Putamen (tissue), 1 donor: ENCODE measurements around the gene SPATS2.
A peak's percentile ranks its signal among the peaks of the same experiment; 100 is the strongest.
"Not testable (repeated sequence)": the region's sequence is repeated elsewhere in the genome, so short reads cannot be mapped to it uniquely, and the experiment has no call there.

Source experiments
- DNase-seq: peaks from one replicate; pipeline ENCODE4 v3.0.0-alpha.2; 2016; ENCODE audit warnings: low spot score

SPATS2 gene

GRCh38 chr12:49518914-49519573, 151.8 kb downstream of the SPATS2 start:
- no peak for DNase-seq

GRCh38 chr12:49519574-49519936, 152.3 kb downstream of the SPATS2 start:
- no peak for DNase-seq

GRCh38 chr12:49521389-49521788, 154.1 kb downstream of the SPATS2 start:
- DNase-seq: peak; percentile 61

DNA sequence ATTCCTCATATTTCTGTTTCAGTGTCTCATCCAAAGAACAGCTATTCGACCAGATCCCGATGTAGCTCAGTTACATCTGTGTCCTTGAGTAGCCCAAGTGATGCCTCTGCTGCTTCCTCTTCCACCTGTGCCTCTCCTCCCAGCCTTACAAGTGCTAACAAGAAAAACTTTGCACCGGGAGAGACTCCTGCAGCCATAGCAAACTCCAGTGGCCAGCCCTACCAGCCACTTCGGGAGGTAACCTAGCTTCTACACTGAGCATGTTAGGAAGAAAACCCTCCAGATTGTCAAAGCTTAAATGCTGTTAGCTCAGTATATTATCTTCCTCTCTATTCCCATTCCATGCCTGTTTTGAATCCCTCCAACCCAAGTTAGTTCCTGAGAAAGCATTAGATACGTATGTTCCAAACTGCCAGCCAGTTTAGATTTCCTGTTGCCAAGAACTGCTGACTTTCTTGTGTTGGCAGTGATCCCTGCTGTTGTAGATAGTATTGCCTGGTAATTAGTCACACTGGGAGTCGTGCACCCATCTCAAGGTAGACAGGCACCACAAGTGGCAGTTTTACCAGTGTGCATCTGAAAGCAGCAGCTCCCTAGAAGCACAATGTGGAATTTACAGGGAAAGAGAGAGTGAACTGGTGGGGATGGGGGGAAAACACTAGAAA, 157.5 kb downstream of the SPATS2 start:
- no peak for DNase-seq

GRCh38 chr12:49525942-49526341, 158.7 kb downstream of the SPATS2 start:
- no peak for DNase-seq

- no peak for DNase-seq
Observed at GRCh38 chr12:49527361-49528130, 160.3 kb downstream of the SPATS2 start.

DNA sequence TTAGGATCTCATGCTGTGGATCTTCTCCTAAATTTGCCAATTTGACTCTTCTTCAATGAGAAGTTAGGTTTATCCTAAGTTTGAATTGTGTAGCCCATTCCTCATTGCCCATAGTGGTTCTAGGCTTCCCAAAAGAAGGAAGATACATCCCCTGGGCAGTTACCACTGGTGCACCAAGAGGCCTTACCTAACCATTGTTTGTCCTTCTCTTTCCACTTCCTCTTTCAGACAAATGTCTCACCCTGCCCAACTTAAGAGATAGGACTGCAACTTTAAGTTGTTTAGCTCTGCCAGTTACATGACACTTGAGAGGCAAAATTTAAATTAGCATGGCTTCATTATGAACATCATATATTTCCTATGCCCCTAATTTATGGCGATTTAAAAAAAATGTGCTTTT, 162.2 kb downstream of the SPATS2 start:
- DNase-seq: no peak

- no peak for DNase-seq
Observed at GRCh38 chr12:49531745-49532144, 164.5 kb downstream of the SPATS2 start.

GRCh38 chr12:49533331-49533730, 166.1 kb downstream of the SPATS2 start:
- DNase-seq: no peak

GRCh38 chr12:49534122-49534521, 166.9 kb downstream of the SPATS2 start:
- not testable (repeated sequence) for DNase-seq

- DNase-seq: no peak
Observed at GRCh38 chr12:49534731-49535278, 167.5 kb downstream of the SPATS2 start.

DNA sequence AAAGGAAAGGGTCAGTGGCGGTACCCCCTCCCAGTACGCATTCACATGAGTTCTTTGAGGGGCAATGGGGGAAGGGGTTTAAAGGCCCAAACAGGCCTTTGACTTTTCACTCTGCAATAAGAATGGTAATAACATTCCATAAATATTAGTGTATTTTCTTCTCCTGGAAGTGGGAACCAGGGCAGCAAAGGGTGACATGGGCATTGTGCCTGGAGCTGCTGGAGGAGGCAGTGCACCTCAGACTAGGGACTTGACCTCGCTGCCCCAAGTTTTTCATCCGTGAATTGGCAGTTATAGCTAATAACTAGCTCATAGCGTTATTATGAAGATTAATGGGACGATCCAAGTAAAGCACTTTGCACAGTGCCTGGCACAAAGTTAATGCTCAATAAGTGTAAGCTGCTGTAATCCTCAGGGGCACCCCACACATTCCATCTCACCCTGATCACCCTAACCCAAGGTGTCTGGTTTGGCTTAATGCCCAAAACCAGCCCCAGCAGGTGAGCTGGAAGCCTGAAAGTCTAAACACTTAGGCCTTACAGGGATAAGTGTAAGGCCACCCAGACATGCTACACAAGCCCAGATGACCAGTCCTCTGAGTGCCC, 168.8 kb downstream of the SPATS2 start:
- no peak for DNase-seq

DNA sequence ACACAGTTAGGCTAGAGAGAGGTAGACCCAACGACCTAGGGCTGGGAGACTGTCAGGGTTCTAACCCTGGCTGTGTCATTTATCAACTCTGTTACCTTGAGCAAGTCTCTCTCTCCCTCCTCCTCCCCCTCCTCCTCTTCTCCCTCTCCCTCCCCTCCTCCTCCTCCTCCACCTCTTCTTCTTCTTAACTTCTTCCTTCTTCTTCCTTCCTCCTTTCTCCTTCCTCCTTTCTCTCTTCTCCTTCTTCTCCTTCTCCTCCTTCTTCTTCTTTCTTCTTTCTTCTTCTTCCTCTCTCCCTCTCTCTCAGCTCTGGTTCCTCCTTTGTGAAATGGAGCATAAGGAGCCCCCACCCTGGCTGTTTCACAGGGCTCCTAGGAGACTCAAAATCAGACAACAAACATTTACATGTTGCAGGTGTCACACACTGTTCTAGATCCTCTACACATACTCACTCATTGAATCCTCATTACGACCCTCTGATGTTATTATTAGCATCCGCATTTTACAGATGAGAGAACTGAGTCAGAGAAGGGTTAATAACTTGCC, 169.3 kb downstream of the SPATS2 start:
- no peak for DNase-seq

GRCh38 chr12:49537231-49537751, 170.0 kb downstream of the SPATS2 start:
- DNase-seq: no peak

DNA sequence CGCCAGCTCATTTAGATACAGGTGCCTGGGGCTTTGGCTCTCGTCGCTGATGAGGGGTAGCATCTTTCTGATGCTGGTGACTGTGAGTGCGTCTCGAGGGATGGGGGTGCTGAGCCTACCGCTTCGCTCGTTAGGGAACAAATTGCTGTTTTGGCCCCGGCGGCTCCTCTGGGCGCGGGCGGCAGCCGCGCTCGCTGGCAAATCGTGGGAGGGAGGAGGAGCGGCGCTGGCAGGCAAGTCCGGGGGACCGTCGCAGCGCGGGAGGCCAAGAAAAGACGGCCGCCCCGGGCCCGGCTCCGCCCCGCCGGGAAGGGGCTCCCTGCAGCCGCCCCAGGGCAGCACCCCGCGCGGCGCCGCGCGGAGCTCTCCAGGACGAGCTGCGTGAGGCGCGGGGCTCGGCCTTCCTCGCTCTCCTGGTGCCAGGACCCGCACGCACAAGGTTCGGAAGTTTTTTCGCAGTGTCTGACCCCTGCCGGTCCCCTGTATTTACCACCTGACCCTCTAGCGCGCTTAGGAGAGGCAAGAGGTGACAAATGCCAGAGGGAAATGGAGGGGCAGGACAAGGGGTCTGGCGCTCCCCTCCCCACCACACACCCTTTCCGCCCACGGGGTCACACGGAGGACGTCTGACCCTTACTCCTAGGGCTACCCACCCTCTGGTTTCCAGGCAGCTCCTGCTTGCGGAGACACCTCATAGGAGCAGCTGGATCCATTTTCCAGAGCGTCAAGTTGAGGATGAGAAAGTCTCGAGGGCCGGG, 170.7 kb downstream of the SPATS2 start:
- DNase-seq: peak; percentile 47

- peak; percentile 77 for DNase-seq
Observed at GRCh38 chr12:49538510-49539403, 171.5 kb downstream of the SPATS2 start, which contains the start of gene KCNH3. Gene KCNH3 (plus strand): TSS chr12:49539030. CDS start chr12:49539417, 387 bp downstream.

DNA sequence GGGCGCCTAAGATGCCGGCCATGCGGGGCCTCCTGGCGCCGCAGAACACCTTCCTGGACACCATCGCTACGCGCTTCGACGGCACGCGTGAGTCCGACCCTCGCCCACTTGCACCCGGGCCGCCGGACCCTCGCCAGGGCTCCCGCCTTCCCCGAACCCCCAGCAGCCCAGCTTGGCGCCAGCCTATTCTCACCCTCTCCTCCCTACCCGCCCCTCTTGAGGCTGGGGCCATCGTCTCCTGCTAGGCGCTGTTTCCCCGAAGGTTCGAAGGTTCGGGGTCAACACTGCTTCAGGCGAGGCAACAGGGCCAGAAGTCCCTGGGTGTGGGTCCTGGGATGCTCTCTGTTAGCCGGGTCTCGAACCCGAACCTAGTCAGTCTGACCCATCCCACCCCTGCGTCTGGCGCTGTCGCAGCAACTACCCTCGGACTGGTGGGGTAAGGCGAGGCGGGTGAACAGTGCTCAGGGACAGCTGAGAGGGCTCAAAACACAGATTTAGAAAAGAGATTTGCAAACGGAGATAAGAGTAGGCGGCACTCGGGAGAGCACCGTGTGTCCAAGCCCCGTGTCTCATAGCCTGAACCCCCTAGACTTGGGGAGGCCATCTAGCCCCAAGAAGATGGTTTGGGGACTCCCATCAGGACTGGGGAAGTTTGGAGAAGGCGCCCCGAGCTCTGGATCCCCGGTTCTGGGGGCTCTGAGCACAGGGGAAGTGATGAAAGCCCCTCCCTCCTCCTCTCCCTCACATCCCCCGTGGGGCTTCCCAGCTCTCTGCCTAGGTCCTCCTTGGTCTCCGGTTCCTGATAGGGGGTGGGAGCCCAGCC, 172.4 kb downstream of the SPATS2 start:
- no peak for DNase-seq

DNA sequence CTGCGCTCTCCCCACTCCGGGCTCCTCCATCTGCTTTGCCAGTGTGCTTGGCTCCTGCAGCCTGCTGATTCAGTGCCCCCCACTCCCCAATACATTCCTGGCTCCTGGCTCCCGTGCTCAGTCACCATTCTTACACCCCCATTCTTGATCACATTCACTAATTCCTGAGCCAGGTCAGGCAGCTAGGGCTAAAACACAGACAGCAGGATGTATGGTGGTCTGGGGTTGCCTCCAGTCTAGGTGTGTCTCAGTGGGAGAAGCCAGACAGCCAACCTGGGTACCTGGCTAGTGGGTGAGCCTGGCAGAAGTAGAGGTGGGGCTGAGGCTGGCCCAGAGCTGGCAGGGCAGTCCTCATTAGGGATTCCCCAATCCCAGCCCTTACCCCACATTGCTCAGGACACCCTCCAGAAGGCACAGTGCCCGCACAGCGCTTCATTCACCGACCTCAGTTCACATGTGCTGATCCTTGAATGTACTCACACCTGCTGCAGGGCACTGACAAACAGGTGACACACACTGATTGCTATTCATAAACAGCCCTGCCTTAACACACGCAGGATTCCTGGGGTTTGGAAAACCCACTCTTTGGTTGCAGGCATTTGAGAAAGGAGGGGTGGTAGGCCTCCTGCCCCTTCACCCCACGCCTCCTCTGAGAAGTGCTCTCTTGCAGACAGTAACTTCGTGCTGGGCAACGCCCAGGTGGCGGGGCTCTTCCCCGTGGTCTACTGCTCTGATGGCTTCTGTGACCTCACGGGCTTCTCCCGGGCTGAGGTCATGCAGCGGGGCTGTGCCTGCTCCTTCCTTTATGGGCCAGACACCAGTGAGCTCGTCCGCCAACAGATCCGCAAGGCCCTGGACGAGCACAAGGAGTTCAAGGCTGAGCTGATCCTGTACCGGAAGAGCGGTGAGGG, 173.2 kb downstream of the SPATS2 start:
- no peak for DNase-seq
